HL-60 (cell line): ENCODE results near the gene SPRED3.

ENCODE experiments used
- CTCF ChIP-seq: IDR thresholded peaks from one replicate; pipeline ENCODE4 v1.5.1; 2011; ENCODE audit warnings: low read length, control low read depth, inconsistent platforms; ENCODE audit not compliant: insufficient read depth
- GABPA ChIP-seq: IDR thresholded peaks from 2 replicates; pipeline ENCODE4 v1.6.1; 2012; ENCODE audit warnings: low read depth
- POLR2AphosphoS5 ChIP-seq: IDR thresholded peaks from 2 replicates; pipeline ENCODE4 v1.6.1; 2012; ENCODE audit warnings: low read depth
- REST ChIP-seq: IDR thresholded peaks from 2 replicates; pipeline ENCODE4 v1.6.1; 2012; ENCODE audit warnings: low read depth; ENCODE audit not compliant: insufficient replicate concordance
- SPI1 ChIP-seq: IDR thresholded peaks from 2 replicates; pipeline ENCODE4 v1.6.1; 2012; ENCODE audit warnings: low read depth, mild to moderate bottlenecking, borderline replicate concordance

- no peak for TF ChIP-seq CTCF
- TF ChIP-seq SPI1, result no peak
- TF ChIP-seq POLR2AphosphoS5, result no peak
- TF ChIP-seq REST, result no peak
- TF ChIP-seq GABPA, result no peak
These were observed 56.9 kb downstream of the SPRED3 start for GRCh38 chr19:38445362-38445761.
